ENCODE data around the gene EXOSC1. TPM values are rescaled to one million over a fixed set of nuclear protein-coding genes. Genes with fewer than 3 reads are reported as not detected.
A peak's percentile ranks its signal among the peaks of the same experiment; 100 is the strongest.
"Not testable (repeated sequence)": the region's sequence is repeated elsewhere in the genome, so short reads cannot be mapped to it uniquely, and the experiment has no call there.

The EXOSC1 gene
- total RNA-seq, 1 donor from 2014 or later = 52.6 TPM

DNA sequence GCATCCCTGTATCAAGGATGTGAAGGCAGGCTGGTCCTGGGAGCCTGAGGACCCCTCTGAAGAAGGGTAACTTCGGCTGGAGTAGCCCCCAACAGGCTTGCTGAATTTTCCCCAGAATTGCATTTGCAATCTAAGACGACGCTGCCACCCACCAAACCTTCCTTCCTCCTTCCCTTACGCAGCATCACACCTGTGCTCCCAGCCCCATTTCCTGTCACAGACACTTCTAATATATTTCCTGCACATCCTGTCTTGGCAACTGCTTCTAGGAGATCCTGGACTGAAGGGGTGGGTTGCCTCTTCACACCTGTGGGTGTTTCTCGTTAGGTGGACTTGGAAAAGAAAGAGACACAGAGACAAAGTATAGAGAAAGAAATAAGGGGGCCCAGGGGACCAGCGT lies 29.2 kb downstream of the EXOSC1 start:
- FAIRE-seq (no peak), DNase-seq (ENCODE audit: low spot score in 2 of 2) (no peak)

DNA sequence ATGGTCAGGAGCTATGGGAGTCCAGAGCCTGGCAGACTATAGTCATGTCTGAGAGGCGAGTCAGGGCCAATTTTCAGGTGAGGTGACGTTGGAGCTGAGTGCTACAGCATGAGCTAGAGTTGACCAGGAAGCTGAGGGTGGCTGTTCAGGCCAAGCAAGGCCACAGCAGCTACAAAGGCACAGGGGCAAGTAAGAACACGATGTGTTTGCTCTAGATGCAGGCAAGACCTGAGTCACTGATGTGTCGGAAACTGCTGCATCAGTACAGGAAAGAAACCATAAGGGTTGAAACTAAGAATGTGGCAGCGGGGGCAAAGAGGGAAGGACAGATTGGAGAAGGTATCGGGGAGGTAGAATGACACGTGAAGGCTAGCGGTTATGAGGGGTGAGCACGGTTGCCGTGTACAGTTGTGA lies 32.9 kb downstream of the EXOSC1 start:
- FAIRE-seq = no peak
- no peak for DNase-seq (ENCODE audit: low spot score in 2 of 2)

DNA sequence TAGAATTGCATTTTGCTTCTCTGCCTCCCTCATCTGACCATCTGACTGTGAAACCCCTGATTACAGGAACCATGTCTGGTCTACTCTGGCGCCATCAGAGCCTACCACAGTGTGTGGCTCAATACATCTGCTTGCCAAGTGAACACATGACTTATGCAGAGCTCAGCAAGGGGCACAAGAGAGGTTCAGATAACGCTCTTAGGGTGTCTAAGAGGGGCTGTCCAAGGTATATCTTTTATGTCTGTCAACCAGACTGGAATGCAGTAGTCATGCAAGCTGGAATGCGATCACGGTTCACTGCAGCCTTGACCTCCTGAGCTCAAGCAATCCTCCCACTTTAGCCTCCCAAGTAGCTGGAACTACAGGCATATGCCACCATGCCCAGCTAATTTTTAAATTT lies 34.4 kb downstream of the EXOSC1 start:
- FAIRE-seq = no peak
- DNase-seq (ENCODE audit: low spot score in 2 of 2) = no peak

DNA sequence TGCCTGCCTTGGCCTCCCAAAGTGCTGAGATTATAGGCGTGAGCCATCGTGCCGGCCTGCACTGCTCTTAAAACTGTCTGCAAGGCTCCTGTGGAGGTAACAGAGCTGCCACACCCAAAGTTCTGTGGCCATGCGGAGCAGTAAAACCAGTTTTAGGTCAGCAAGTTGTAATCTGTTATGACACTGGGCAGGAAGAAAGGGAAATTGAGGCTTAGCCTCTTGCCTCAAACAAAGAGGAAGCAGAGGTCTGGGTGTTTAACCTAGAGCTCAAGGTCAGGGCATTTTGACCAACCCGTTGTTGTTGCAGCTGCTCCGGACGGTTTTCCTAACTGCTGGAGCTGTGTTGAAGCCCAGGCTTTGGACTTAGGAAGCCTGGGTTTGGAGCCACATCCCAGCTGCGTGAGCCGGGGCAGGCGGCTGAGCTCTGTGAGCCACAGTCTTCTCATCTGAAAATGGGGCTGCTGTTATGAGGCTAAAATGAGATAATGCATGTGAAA lies 37.3 kb downstream of the EXOSC1 start:
- no peak for DNase-seq (ENCODE audit: low spot score in 2 of 2)
- FAIRE-seq = no peak

DNA sequence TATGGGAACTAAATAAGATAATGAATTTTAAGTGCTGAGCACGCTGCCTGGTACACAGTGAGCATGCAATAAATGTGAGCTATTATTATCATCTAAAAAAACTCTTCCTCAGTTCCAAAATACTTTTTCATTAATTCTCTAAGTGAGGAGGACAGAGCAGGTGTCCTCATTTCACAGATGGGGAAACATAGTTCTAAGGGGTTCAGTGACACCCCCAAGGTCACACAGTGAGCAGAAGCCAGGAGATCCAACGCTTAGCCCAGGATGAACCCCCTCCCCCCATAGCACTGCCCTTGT lies 37.9 kb downstream of the EXOSC1 start:
- DNase-seq (ENCODE audit: low spot score in 2 of 2) (no peak), FAIRE-seq (no peak)

DNA sequence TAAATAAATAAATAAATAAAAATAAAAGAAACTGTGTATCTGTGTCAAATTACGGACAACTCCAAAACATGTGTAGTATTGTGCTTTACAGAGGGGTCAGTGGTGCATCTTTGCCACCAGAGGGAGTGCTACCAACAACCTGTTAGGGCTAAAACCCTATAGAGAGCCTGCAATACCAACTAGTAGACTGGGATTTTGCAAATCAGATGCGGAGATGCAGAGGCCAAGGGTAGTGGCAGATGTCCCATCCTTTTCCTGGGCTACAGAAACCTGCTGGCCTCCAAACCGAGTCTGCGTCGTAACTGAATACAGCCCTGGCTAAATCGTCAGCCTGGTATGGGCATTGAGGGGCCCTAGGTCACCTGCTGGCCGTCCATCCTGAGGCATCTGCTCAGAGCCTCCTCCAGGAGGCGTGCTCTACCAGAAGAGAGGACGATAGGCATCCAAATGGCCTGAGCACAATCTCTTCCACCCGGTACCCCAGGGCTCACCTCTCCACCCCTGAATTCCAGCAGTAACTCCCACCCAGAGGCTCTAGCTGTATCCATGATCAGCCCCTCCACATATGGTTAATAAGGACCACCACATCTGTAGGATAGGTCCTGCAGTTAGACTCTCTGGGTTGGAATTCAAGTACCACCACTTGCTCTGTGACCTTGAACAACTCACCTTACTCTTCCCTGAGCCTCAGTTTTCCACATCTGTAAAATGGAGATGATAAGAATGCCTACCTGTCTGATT lies 38.4 kb downstream of the EXOSC1 start:
- no peak for FAIRE-seq
- peak; percentile 47 to 73 for DNase-seq (ENCODE audit: low spot score in 2 of 2)

DNA sequence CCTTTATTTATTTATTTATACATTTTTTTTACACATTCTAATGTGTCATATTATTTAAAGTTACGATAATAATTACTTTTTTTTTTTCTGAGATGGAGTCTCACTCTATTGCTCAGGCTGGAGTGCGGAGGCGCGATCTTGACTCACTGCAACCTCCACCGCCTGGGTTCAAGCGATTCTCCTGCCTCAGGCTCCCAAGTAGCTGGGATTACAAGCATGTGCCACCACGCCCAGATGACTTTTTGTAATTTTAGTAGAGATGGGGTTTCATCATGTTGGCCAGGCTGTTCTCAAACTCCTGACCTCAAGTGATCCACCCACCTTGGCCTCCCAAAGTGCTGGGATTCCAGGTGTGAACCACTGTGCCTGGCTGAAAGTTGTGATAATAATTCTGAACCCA lies 39.3 kb downstream of the EXOSC1 start:
- DNase-seq (ENCODE audit: low spot score in 2 of 2); FAIRE-seq: not testable (repeated sequence)

DNA sequence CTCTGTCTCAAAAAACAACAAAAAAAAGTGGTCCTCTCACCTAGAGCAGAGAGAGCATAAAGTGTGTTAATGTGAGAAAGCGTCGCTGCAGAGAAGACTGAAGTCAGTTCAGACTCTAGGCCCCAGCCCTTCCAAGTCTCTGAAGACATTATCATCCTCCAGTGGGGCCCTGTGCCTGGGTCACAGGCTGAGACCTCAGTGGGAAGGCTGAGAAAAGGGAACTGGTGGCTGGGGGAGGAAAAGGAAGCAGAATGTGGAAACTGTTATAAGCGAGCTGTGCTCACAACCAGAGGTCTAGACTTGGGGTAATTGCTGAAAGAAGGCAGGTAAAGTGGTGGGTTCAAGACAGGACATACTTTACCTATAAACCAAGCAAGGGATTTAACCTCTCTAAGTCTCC lies 39.7 kb downstream of the EXOSC1 start:
- DNase-seq (ENCODE audit: low spot score in 2 of 2) (no peak), FAIRE-seq (no peak)

DNA sequence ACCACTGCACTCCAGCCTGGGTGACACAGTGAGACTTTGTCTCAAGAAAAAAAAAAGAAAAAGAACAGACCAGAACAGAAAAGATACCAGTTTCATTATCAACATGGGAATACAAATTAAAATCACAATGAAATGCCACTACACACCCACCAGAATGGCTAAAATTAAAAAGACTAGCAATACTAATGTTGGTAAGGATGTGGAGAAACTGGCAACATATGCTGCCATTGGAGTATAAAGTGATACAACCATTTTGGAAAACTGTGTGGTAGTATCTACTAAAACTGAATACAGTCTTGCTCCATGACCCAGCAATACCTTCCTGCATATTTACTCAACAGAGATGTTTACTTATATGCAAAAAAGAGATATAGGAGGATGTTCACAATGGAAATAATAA lies 41.8 kb downstream of the EXOSC1 start:
- no peak for FAIRE-seq
- DNase-seq (ENCODE audit: low spot score in 2 of 2) = no peak

DNA sequence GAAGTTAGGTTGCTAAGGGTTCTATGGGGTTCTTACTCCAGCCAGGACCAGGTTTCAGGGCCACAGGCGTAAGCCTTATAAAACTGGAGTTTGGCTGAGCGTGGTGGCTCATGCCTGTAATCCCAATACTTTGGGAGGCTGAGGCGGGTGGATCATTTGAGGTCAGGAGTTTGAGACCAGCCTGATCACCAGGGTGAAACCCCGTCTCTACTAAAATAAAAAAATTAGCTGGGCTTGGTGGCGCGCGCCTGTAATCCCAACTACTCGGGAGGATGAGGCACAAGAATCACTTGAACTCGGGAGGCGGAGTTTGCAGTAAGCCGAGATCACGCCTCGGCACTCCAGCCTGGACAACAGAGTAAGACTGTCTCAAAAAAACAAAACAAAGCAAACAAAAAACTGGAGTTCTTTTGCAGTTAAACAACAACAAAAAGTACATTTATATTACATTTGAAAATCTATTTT lies 44.3 kb downstream of the EXOSC1 start:
- FAIRE-seq = no peak
- DNase-seq (ENCODE audit: low spot score in 2 of 2) = no peak

DNA sequence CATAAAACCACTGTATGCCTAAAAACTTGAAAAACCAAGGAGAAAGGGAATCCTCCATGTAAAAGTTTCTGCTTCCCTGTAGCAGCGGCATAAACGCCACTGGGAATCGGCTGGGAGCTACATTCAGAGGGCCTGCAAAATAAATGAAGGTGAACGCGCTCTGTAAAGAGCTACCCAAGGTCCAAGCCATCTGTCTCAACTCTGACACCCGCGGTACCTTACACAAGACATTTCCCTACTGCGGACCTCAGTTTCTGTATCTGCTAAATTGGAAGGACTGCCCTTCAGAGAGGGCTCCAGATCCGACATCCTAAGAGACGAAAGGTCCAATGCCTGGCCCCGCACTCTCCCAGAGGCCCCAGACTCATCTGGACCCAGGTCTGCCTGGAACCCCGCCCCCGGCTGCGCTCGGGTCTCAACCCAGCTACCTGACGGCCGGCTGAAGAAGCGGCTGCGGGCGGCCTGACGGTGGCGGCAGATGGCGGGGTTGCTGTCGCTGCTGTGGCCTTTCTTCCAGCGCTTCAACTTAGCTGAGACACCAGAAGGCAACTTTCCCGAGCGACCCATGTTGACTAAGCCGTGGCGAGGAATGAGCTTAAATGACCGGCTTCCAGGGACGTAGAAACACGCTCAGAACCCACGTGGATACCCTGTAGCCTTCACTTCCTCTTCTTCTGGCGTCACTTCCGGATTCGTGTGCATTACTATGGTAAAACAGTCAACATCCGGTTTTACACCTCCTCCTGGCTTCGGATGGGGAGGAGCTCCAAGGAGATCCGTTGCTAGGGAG lies 44.9 kb downstream of the EXOSC1 start, which contains the start of gene RRP12:
Gene RRP12 (minus strand): TSS at position 676 of the 790 bp plus-strand sequence. CDS start 109 bp downstream, at position 567.
- FAIRE-seq (peak; percentile 36), DNase-seq (ENCODE audit: low spot score in 2 of 2) (peak; percentile 87 to 95)

DNA sequence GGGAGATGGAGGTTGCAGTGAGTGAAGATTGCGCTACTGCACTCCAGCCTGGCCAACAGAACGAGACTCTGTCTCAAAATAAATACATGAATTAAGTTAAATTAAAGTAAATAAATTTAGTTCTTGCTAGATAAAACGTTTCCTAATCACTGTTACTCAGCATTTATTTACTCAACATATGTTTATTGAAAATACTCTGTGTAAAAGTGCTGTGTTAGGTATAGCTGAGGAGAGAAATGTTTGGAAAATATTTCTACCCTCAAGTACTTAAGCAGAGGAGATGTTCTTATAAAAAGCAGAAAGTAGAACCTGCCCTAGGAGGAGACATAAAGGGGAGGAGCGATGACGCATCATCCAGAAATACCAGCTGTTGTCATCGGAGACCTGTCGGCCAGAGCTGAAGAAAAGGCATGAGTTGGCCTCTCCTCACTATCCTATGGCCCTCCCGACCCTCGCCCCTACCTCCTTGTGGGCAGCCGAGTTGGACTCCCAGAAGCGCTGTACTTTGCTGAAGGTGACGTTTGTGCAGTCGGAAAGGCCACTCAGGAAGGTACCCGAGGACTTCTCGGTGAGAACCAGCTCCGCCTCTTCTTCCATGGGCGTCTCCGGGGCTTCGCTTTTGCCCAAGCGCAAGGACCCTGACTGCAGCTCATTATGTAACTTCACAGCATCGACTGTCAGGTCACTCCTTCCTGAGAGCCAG lies 45.8 kb downstream of the EXOSC1 start:
- FAIRE-seq = no peak
- no peak for DNase-seq (ENCODE audit: low spot score in 2 of 2)

DNA sequence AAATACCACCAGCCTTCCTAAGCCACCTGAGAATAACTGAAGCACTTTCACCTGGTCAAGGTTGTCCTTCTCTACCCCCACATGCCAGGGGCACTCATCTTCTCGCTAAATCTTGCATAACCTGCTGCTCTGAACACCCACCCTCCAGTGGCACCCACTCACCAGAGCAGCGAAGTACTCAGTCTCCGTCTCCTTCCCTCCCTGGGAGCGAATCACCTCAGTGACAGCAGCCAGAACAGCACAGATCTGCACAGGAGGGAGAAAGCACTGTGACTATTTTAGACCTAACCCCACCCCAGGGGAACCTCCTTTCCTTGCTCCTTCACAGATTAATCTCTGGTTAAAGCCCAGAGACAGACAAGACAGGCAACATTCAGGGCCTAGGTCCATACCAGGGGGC lies 49.8 kb downstream of the EXOSC1 start:
- DNase-seq (ENCODE audit: low spot score in 2 of 2) (no peak), FAIRE-seq (no peak)

DNA sequence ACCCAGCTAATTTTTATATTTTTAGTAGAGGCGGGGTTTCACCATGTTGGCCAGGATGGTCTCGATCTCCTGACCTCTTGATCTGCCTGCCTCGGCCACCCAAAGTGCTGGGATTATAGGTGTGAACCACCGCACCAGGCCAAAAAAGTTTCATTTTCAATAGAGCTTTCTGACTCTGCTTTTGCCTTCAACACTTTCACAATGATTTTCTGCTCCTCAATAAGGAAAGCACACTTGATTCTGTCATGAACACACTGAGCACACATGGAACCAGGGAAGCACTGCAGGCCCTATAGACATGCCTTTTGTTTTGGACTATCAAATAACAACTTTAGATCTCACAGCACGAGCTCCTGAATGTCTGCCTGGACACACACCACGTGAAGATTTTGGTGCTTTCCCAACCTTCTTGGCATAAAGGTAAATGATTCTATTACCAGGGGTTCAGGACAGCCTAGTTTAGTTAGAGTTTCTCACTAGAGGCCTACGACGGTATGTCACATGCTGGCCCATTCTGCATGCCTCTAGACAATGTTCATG lies 52.7 kb downstream of the EXOSC1 start:
- FAIRE-seq = no peak
- DNase-seq (ENCODE audit: low spot score in 2 of 2) = no peak

DNA sequence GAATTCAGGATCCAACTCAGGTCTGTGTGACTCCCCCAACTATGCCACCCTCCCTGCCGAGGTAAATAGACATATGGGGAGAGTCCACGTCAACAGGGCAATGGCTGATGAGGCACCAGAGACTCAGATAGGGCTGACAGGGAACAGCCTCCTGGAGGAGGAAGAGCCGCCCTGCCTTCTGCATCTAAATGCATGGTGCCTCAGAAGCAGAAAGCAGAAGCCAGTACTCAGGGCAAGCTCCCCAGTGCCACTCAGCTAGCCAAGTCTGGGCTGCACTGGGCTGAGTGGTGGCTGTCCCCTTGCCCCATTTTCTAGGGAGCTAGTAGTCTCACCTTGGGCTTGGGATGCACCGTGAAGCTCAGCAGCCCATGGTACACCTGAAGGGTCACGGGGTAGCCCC lies 55.7 kb downstream of the EXOSC1 start:
- FAIRE-seq = no peak
- no peak for DNase-seq (ENCODE audit: low spot score in 2 of 2)

DNA sequence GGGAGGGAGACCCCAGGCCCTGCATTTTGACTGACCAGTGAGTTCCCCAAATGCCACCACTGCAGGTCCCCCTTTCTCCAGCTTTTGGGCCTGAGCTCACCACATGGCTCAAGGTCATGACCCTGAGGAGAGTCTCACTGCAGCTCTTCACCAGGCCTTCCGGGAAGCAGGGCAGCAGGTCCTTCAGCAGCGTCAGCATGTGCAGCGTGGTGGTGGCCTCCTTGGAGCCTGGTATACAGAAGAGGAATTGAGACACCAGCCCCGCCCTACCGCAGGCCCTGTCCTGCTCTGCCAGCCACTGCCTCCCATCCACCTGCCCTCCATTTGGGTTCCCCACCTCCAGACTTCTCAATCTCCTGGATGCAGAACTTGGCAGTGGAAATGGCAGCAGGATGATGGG lies 57.7 kb downstream of the EXOSC1 start:
- FAIRE-seq = no peak
- no peak for DNase-seq (ENCODE audit: low spot score in 2 of 2)

Small RNA genes lying within 50 kb of the gene (small RNA-seq; reads per million reads assigned to genes)
- not detected for gene RF00019

Other genes starting within 250 kb of the EXOSC1 start
- 7.7 TPM for gene ARHGAP19, start 153.4 kb downstream of the EXOSC1 start, total RNA-seq
- 4.9 TPM for gene FRAT1, start 126.7 kb downstream of the EXOSC1 start, total RNA-seq
- gene FRAT2, start 111.3 kb downstream of the EXOSC1 start, total RNA-seq = 17.1 TPM
- gene RRP12, start 44.7 kb downstream of the EXOSC1 start, total RNA-seq = 11.8 TPM
- 143 TPM for gene PGAM1, start 19.8 kb downstream of the EXOSC1 start, total RNA-seq
- gene ZDHHC16, start 169 bp upstream of the EXOSC1 start, total RNA-seq = 22.0 TPM
- 44.0 TPM for gene MMS19, start 52.4 kb upstream of the EXOSC1 start, total RNA-seq
- 1.6 TPM for gene UBTD1, start 52.9 kb upstream of the EXOSC1 start, total RNA-seq
- not detected for gene ANKRD2, start 126.8 kb upstream of the EXOSC1 start, total RNA-seq
- 0.41 TPM for gene HOGA1, start 138.4 kb upstream of the EXOSC1 start, total RNA-seq
- not detected for gene C10orf62, start 143.7 kb upstream of the EXOSC1 start, total RNA-seq
- gene MORN4, start 187.5 kb upstream of the EXOSC1 start, total RNA-seq = 35.5 TPM
- 11.0 TPM for gene PI4K2A, start 194.7 kb upstream of the EXOSC1 start, total RNA-seq
- 2.4 TPM for gene AVPI1, start 241.2 kb upstream of the EXOSC1 start, total RNA-seq